Adrenal gland (tissue), 5 donors: Measurements from ENCODE around the gene COL5A1.

ENCODE experiments used
- CTCF ChIP-seq, 6 experiments: fragments of 450-650 bp in 4 of 6; fragments of 200-600 bp in 2 of 6; sonication (generic) in 1 of 6; IDR thresholded peaks; 1 replicate in 5 of 6; 2 replicates in 1 of 6; pipeline versions ENCODE4 v1.5.1 to v1.8.0; 2016 to 2021; ENCODE audit warnings: antibody characterized with exemption in 6 of 6, mild to moderate bottlenecking in 2 of 6, moderate library complexity in 1 of 6
- POLR2A ChIP-seq, 2 donors: fragments of 450-650 bp; IDR thresholded peaks; one replicate each; pipeline ENCODE4 v1.6.1; 2017; ENCODE audit warnings: antibody characterized with exemption in 2 of 2, mild to moderate bottlenecking in 2 of 2, moderate library complexity in 1 of 2
- donor health status: DM: no; HTN: no; CAD: no.

- TF ChIP-seq CTCF (IDR thresholded peaks at IDR 0.05) (no peak), POLR2A (IDR thresholded peaks at IDR 0.05) (no peak)
Measured at GRCh38 chr9:134622896-134623257, 18.7 kb upstream of the COL5A1 start.
